ENCODE results near the gene IL12RB1. TPM values are rescaled to one million over a fixed set of nuclear protein-coding genes. Genes with fewer than 3 reads are reported as not detected.

The IL12RB1 gene
- total RNA-seq, 3 donors from 2014 or later (not counting 1 experiment from before 2014, with no cell fraction given), result 90.1 to 105 (median 95.7) TPM

DNA sequence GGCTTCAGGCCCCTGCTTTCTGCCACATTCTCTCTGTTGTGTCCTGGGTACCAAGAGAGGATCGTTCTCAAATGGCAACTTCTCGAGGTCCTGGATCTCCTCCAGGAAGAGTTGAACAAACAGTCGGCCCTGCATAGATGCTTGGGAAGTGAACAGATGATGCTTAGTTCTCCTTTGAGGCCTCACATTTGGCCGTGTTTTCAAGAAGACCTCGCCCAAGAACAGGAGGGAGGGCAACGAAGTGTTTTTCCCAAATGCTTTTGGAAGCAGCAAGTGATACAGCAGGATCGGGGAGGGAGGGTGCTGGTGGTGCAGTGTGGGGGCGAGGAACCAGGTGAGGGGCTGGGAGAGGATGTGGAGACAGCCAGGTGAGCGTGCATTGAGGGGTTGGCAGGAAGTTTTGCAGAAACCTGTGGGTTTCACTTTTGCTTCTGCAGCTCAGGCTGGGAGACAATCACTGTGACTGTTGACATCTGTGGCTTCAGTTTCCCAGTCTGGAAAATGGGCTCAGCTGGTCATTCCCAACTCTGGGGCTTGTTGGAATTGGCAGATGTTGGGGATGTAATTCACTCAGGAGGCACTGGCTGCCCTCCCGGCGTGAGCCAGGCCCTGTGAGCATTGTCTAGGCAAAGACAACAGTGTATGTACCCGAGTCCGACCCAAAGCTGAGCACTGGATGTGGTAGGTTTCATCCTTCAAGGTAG, 32.4 kb upstream of the IL12RB1 start:
- no peak for TF ChIP-seq CTCF (IDR thresholded peaks at IDR 0.05)

GRCh38 chr19:18118420-18119012, 31.8 kb upstream of the IL12RB1 start:
- Mint-ChIP-seq H3K27ac (peak overlapping the region; percentile 91 to 99), H3K4me3 (peak overlapping the region; percentile 91), H3K27me3 (ENCODE audit: low read depth in 2 of 2) (no peaks in the 10 kb centered on the region), H3K36me3 (no peaks in the 10 kb centered on the region), H3K9me3 (no peaks in the 10 kb centered on the region), H3K4me1 (peaks cover 30 to 58% of the 10 kb centered on the region in 2 donors)
- Histone ChIP-seq H3K27ac (ENCODE audit: low read length) (peak overlapping the region; percentile 74), H3K4me3 (ENCODE audit: low read length) (peak overlapping the region; percentile 83), H3K27me3 (ENCODE audit: control insufficient read depth, insufficient read depth, low read length) (no peaks in the 10 kb centered on the region), H3K36me3 (ENCODE audit: control insufficient read depth, insufficient read depth, low read length) (peaks cover 27% of the 10 kb centered on the region), H3K4me1 (ENCODE audit: control insufficient read depth, insufficient read depth, low read length) (peaks cover 41% of the 10 kb centered on the region), H3K9me3 (ENCODE audit: control insufficient read depth, insufficient read depth, low read length) (no peaks in the 10 kb centered on the region)
- TF ChIP-seq CTCF (IDR thresholded peaks at IDR 0.05), result no peak
- DNase-seq (no peak), ATAC-seq (no peak)
- 28% methylated on average over 14 of the region's 14 CpGs for WGBS (ENCODE audit: insufficient coverage)
- intact Hi-C loops (cut with micrococcal nuclease), result loop anchor here (2.0 kb wide), 1 partner anchor 34 kb away; the partner anchor contains the start of gene PIK3R2

More for the DNA sequence above, 32.4 kb upstream of the IL12RB1 start:
- Mint-ChIP-seq H3K9me3 (no peaks in the 10 kb centered on the region), H3K27me3 (ENCODE audit: low read depth in 2 of 2) (no peaks in the 10 kb centered on the region), H3K27ac (peak overlapping the region; percentile 91 to 99), H3K36me3 (no peaks in the 10 kb centered on the region), H3K4me3 (peak overlapping the region; percentile 91), H3K4me1 (peaks cover 30 to 58% of the 10 kb centered on the region in 2 donors)
- no peaks in the 10 kb centered on the region for H3K9me3 ChIP-seq (ENCODE audit: control insufficient read depth, insufficient read depth, low read length)
- DNase-seq (peak in 1 of 2 donors; percentile 82), ATAC-seq (peak in 1 of 3 donors; percentile 15)
- WGBS (ENCODE audit: insufficient coverage), result 19% methylated on average over 13 of the region's 13 CpGs
- H3K27me3 ChIP-seq (ENCODE audit: control insufficient read depth, insufficient read depth, low read length), result no peaks in the 10 kb centered on the region
- peak overlapping the region; percentile 83 for H3K4me3 ChIP-seq (ENCODE audit: low read length)
- H3K36me3 ChIP-seq (ENCODE audit: control insufficient read depth, insufficient read depth, low read length), result peaks cover 33% of the 10 kb centered on the region
- H3K4me1 ChIP-seq (ENCODE audit: control insufficient read depth, insufficient read depth, low read length), result peaks cover 41% of the 10 kb centered on the region
- peak overlapping the region; percentile 74 for H3K27ac ChIP-seq (ENCODE audit: low read length)
- intact Hi-C loops (cut with micrococcal nuclease), result loop anchor here (2.0 kb wide), 1 partner anchor 34 kb away; the partner anchor contains the start of gene PIK3R2

- no peak for TF ChIP-seq CTCF (IDR thresholded peaks at IDR 0.05)
- peak; percentile 89 to 96 (median 92) for ATAC-seq
- peaks cover 20% of the 10 kb centered on the region for H3K36me3 ChIP-seq (ENCODE audit: control insufficient read depth, insufficient read depth, low read length)
These were observed 31.1 kb upstream of the IL12RB1 start for GRCh38 chr19:18117692-18118378.

More at GRCh38 chr19:18117692-18118378, 31.1 kb upstream of the IL12RB1 start:
- peak overlapping the region; percentile 91 for H3K4me3 Mint-ChIP-seq
- H3K9me3 ChIP-seq (ENCODE audit: control insufficient read depth, insufficient read depth, low read length), result no peaks in the 10 kb centered on the region
- H3K27ac ChIP-seq (ENCODE audit: low read length), result peak overlapping the region; percentile 74
- H3K36me3 Mint-ChIP-seq, result no peaks in the 10 kb centered on the region
- under 1% methylated on average over 85 of the region's 86 CpGs for WGBS (ENCODE audit: insufficient coverage)
- peak overlapping the region; percentile 91 to 99 for H3K27ac Mint-ChIP-seq
- no peaks in the 10 kb centered on the region for H3K27me3 ChIP-seq (ENCODE audit: control insufficient read depth, insufficient read depth, low read length)
- peak overlapping the region; percentile 83 for H3K4me3 ChIP-seq (ENCODE audit: low read length)
- intact Hi-C loops (cut with micrococcal nuclease), result loop anchor here (2.0 kb wide), 1 partner anchor 35 kb away; the partner anchor contains the start of gene PIK3R2
- peaks cover 46% of the 10 kb centered on the region for H3K4me1 ChIP-seq (ENCODE audit: control insufficient read depth, insufficient read depth, low read length)
- no peaks in the 10 kb centered on the region for H3K9me3 Mint-ChIP-seq
- H3K27me3 Mint-ChIP-seq (ENCODE audit: low read depth in 2 of 2), result no peaks in the 10 kb centered on the region
- peaks cover 30 to 61% of the 10 kb centered on the region in 2 donors for H3K4me1 Mint-ChIP-seq
- DNase-seq, result peak; percentile 98 to 99

Measured in natural killer cell (primary cell).